Osteocyte (in vitro differentiated cells): ENCODE data around the gene RASGEF1B. TPM values are rescaled to one million over a fixed set of nuclear protein-coding genes. Genes with fewer than 3 reads are reported as not detected.

Source experiments
- DNase-seq: peaks from one replicate; pipeline ENCODE4 v3.0.0; 2021; ENCODE audit warnings: mixed read lengths; ENCODE audit not compliant: unreplicated experiment; ENCODE audit errors: extremely low spot score
- H3K27ac Mint-ChIP-seq: one replicate; pipeline ENCODE4 v1.8.0; 2021; ENCODE audit warnings: mild to moderate bottlenecking, mixed read lengths; ENCODE audit not compliant: unreplicated experiment
- H3K27me3 Mint-ChIP-seq: one replicate; pipeline ENCODE4 v1.8.0; 2021; ENCODE audit warnings: mixed read lengths; ENCODE audit not compliant: unreplicated experiment
- H3K36me3 Mint-ChIP-seq: one replicate; pipeline ENCODE4 v1.8.0; 2021; ENCODE audit warnings: mixed read lengths; ENCODE audit not compliant: unreplicated experiment
- H3K4me1 Mint-ChIP-seq: one replicate; pipeline ENCODE4 v1.8.0; 2021; ENCODE audit warnings: mixed read lengths; ENCODE audit not compliant: unreplicated experiment
- H3K4me3 Mint-ChIP-seq: one replicate; pipeline ENCODE4 v1.8.0; 2021; ENCODE audit warnings: mild to moderate bottlenecking, moderate library complexity, mixed read lengths; ENCODE audit not compliant: unreplicated experiment
- H3K9me3 Mint-ChIP-seq: one replicate; pipeline ENCODE4 v1.8.0; 2021; ENCODE audit warnings: mixed read lengths; ENCODE audit not compliant: unreplicated experiment
- CTCF ChIP-seq: fragments of 200-600 bp; sonication (generic); IDR thresholded peaks from 2 replicates; pipeline ENCODE4 v1.5.0; 2021; ENCODE audit warnings: antibody characterized with exemption, mild to moderate bottlenecking, moderate library complexity
- total RNA-seq: library from RNA; stranded (reverse); gene quantifications from 2 replicates; pipeline ENCODE4 v1.2.1, GENCODE V29; 2021

The RASGEF1B gene
- total RNA-seq, 1 donor from 2014 or later, result 0.64 TPM

GRCh38 chr4:81512757-81513501, 41.2 kb upstream of the RASGEF1B start:
- no peak for TF ChIP-seq CTCF
- H3K27ac Mint-ChIP-seq, result no peak overlapping the region

GRCh38 chr4:81512001-81512756, 40.5 kb upstream of the RASGEF1B start:
- Mint-ChIP-seq H3K27ac (no peak overlapping the region), H3K27me3 (peaks cover 12% of the 10 kb centered on the region), H3K4me1 (no peaks in the 10 kb centered on the region), H3K4me3 (no peak overlapping the region), H3K36me3 (no peaks in the 10 kb centered on the region), H3K9me3 (no peaks in the 10 kb centered on the region)
- DNase-seq, result no peak
- no peak for TF ChIP-seq CTCF

More at GRCh38 chr4:81512757-81513501, 41.2 kb upstream of the RASGEF1B start:
- DNase-seq, result no peak
- H3K4me1 Mint-ChIP-seq, result no peaks in the 10 kb centered on the region
- no peaks in the 10 kb centered on the region for H3K9me3 Mint-ChIP-seq
- H3K36me3 Mint-ChIP-seq, result no peaks in the 10 kb centered on the region
- peaks cover 12% of the 10 kb centered on the region for H3K27me3 Mint-ChIP-seq
- no peak overlapping the region for H3K4me3 Mint-ChIP-seq

GRCh38 chr4:81510643-81511178, 39.0 kb upstream of the RASGEF1B start:
- Mint-ChIP-seq H3K4me1 (no peaks in the 10 kb centered on the region), H3K9me3 (no peaks in the 10 kb centered on the region), H3K27ac (no peak overlapping the region), H3K4me3 (no peak overlapping the region), H3K36me3 (no peaks in the 10 kb centered on the region), H3K27me3 (peaks cover 12% of the 10 kb centered on the region)
- TF ChIP-seq CTCF, result no peak
- DNase-seq, result no peak

- no peaks in the 10 kb centered on the region for H3K4me1 Mint-ChIP-seq
- H3K9me3 Mint-ChIP-seq, result no peaks in the 10 kb centered on the region
- H3K27ac Mint-ChIP-seq, result no peak overlapping the region
- peaks cover 12% of the 10 kb centered on the region for H3K27me3 Mint-ChIP-seq
- no peak for TF ChIP-seq CTCF
- DNase-seq, result no peak
- no peak overlapping the region for H3K4me3 Mint-ChIP-seq
- H3K36me3 Mint-ChIP-seq, result no peaks in the 10 kb centered on the region
Observed at GRCh38 chr4:81509822-81510221, 38.1 kb upstream of the RASGEF1B start.

- no peak overlapping the region for H3K27ac Mint-ChIP-seq
- no peaks in the 10 kb centered on the region for H3K4me1 Mint-ChIP-seq
- H3K36me3 Mint-ChIP-seq, result no peaks in the 10 kb centered on the region
- no peaks in the 10 kb centered on the region for H3K9me3 Mint-ChIP-seq
- H3K4me3 Mint-ChIP-seq, result no peak overlapping the region
- H3K27me3 Mint-ChIP-seq, result peaks cover 12% of the 10 kb centered on the region
- TF ChIP-seq CTCF, result no peak
- no peak for DNase-seq
Observed at GRCh38 chr4:81509191-81509590, 37.5 kb upstream of the RASGEF1B start.
